ENCODE results near the gene ST3GAL3.

DNA sequence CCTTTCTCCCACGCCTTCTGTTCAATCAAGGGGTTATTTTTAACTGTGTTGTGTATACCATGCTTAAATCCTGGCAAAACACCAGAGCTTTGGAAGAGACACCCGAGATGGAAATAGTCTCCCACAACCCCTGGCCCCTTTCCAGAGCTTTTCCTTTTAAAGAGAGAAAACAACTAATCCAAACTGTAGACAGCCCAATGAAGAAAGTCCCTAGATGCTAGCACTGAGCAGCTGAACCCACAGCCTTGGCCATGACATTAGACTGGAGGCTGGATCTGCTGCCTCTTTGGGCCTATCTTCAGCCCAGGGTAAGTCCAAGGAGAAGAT lies 161.4 kb downstream of the ST3GAL3 start:
- TF ChIP-seq, protein P1, sequence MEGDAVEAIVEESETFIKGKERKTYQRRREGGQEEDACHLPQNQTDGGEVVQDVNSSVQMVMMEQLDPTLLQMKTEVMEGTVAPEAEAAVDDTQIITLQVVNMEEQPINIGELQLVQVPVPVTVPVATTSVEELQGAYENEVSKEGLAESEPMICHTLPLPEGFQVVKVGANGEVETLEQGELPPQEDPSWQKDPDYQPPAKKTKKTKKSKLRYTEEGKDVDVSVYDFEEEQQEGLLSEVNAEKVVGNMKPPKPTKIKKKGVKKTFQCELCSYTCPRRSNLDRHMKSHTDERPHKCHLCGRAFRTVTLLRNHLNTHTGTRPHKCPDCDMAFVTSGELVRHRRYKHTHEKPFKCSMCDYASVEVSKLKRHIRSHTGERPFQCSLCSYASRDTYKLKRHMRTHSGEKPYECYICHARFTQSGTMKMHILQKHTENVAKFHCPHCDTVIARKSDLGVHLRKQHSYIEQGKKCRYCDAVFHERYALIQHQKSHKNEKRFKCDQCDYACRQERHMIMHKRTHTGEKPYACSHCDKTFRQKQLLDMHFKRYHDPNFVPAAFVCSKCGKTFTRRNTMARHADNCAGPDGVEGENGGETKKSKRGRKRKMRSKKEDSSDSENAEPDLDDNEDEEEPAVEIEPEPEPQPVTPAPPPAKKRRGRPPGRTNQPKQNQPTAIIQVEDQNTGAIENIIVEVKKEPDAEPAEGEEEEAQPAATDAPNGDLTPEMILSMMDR (IDR thresholded peaks at IDR 0.05), result no peak
- TF ChIP-seq POLR2A (IDR thresholded peaks at IDR 0.05), result no peak

Data from uterus (tissue), 2 donors.